HUES6 (cell line): ENCODE measurements around the gene NEU2.
"Not testable (repeated sequence)": the region's sequence is repeated elsewhere in the genome, so short reads cannot be mapped to it uniquely, and the experiment has no call there.

ENCODE experiments used
- H3K27ac ChIP-seq: 2 replicates; pipeline ENCODE4 v1.7.0; 2013; ENCODE audit warnings: low read depth, mild to moderate bottlenecking, low read length, inconsistent platforms
- H3K27me3 ChIP-seq: 2 replicates; pipeline ENCODE4 v1.6.1; 2013; ENCODE audit warnings: low read length; ENCODE audit not compliant: control insufficient read depth, insufficient read depth
- H3K36me3 ChIP-seq: 2 replicates; pipeline ENCODE4 v1.6.1; 2013; ENCODE audit warnings: low read length; ENCODE audit not compliant: control insufficient read depth, insufficient read depth
- H3K4me1 ChIP-seq: 2 replicates; pipeline ENCODE4 v1.6.1; 2013; ENCODE audit warnings: low read length; ENCODE audit not compliant: control insufficient read depth, insufficient read depth
- H3K4me3 ChIP-seq: 2 replicates; pipeline ENCODE4 v1.5.1; 2013; ENCODE audit warnings: low read depth, low read length
- H3K9ac ChIP-seq: one replicate; pipeline ENCODE4 v1.6.1; 2013; ENCODE audit warnings: mild to moderate bottlenecking, low read length
- H3K9me3 ChIP-seq: 2 replicates; pipeline ENCODE4 v1.6.1; 2013; ENCODE audit warnings: low read depth, low read length; ENCODE audit not compliant: control insufficient read depth, insufficient read depth

Gene NEU2

DNA sequence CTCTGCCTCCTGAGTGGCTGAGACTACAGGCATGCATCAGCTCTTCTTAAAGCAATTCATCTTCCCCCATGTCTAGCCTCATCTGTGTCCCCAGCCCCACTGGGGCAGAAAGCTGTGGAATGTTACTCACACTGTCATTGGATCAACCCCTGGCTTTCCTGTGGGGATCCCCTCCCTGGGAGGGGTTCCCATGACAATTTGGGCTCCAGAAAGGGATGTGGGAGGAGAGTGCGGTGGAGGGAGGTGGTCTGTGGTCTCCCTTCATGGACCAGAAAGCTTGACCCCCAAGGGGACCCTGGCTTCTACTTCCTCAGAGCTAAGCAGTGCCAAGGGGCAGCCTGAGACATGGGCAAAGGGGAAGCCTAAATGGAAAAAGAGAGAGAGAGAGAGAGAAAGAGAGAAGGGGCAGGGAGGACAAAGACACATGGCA lies 20.8 kb upstream of the NEU2 start:
- Histone ChIP-seq H3K36me3 (no peaks in the 10 kb centered on the region), H3K9ac (no peak overlapping the region), H3K4me3 (no peak overlapping the region), H3K4me1 (no peaks in the 10 kb centered on the region), H3K9me3 (no peaks in the 10 kb centered on the region), H3K27ac (no peak overlapping the region), H3K27me3 (no peaks in the 10 kb centered on the region)

DNA sequence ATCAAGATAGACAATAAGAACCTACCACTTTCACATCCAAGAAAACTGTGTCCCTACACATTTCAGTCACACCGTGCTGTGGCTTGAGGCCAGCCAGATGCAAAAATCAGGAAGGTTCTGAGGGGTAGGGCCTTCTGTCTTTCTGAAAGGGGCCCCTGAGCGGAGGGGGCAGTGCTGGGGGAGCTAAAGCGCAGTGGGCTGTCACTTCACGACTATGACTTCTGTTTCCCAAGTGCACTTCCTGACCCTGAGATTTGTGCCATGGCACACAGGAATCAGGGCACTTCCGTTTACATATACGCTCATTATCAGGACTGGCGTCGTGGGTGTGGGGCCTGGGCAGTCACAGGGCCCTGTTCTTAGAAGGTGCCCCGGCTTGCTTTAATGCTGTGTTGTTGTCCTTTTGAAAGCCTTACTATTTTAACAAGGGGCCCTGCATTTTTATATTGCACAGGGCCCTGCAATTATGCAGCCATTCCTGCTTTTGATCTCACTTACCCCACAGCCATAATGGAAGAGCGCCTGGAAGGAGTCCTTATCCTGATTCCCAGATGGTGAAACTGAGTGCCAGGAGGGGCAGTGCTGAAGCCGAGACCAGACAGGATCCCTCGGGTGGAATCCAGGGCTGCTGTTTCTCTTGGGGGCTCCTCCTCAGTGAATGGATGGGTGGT lies 20.0 kb upstream of the NEU2 start:
- no peaks in the 10 kb centered on the region for H3K36me3 ChIP-seq
- H3K27ac ChIP-seq: no peak overlapping the region
- no peak overlapping the region for H3K4me3 ChIP-seq
- H3K9me3 ChIP-seq: no peaks in the 10 kb centered on the region
- no peak overlapping the region for H3K9ac ChIP-seq
- no peaks in the 10 kb centered on the region for H3K4me1 ChIP-seq
- no peaks in the 10 kb centered on the region for H3K27me3 ChIP-seq

DNA sequence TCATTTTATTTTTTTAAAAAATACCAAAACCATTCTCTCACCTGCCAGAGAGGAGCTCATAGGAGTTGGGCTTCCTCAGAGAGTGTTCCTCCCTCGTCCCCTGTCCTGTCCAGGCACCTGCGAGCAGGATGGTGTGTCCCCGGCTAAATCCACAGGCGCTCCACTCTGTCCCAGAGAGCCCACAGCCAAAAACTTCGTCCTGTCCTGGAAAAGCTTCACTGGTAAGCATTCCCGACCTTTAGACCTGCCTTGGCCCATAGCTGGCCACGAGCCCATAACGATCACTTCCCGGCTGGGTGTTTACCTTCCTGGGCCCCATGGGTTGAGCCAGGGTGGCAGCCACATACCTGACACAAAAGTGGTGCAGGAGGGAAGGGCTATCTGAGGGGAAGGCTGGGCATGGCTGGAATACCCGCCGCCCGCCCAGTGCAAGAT lies 19.4 kb upstream of the NEU2 start, which contains the start of gene NGEF:
Gene NGEF, minus strand, starts transcription at position 230 of the 435 bp plus-strand sequence. CDS start 38,366 bp downstream, outside the sequence.
- Histone ChIP-seq H3K4me3 (no peak within 1 kb of the TSS), H3K27ac (no peak within 1 kb of the TSS), H3K9ac (no peak within 1 kb of the TSS), H3K9me3 (no peaks in the 10 kb centered on the region), H3K4me1 (no peaks in the 10 kb centered on the region), H3K36me3 (no peaks in the 10 kb centered on the region), H3K27me3 (no peaks in the 10 kb centered on the region)

DNA sequence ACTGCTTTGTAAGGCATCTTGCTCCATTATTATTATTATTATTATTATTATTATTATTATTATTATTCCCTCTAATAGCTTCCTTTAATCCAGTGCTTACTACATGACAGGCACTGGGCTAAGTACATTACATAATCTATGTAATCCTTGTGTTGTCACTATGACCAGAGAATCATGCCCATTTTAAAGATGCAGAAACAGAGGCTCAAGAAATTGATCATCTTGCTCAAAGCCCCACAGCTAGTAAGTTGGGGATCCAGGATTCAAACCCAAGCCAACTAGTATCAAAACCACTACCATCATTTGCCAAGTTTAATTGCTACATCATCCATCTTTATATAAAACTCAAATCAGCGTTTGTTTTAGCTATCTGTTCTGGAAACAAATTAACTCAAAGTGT lies 18.8 kb upstream of the NEU2 start:
- Histone ChIP-seq H3K4me1 (no peaks in the 10 kb centered on the region), H3K9ac (no peak overlapping the region)

DNA sequence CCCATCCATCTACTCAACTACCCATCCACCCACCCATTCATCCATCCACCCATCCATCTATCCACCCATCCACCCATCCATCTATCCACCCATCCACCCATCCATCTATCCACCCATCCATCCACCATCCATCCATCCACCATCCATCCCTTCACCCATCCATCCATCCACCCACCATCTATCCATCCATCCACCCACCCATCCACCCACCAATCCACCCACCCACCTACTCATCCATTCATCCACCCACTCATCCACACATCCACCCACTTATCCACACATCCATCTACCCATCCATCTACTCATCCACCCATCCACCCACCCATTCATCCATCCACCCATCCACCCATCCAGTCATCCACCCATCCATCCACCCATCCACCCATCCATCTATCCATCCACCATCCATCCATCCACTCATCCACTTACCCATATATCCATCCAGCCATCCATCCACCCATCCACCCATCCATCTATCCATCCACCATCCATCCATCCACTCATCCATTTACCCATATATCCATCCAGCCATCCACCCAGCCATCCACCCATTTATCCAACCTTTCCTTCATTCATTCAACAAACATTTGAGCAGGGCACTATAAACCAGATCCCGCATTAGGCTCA lies 17.3 kb upstream of the NEU2 start:
- H3K9me3 ChIP-seq: no peaks in the 10 kb centered on the region
- H3K27ac ChIP-seq: no peak overlapping the region
- no peak overlapping the region for H3K4me3 ChIP-seq
- H3K27me3 ChIP-seq: no peaks in the 10 kb centered on the region
- H3K9ac ChIP-seq: no peak overlapping the region
- H3K4me1 ChIP-seq: no peaks in the 10 kb centered on the region
- H3K36me3 ChIP-seq: no peaks in the 10 kb centered on the region

More for the DNA sequence above, 18.8 kb upstream of the NEU2 start:
- no peak overlapping the region for H3K4me3 ChIP-seq
- H3K27ac ChIP-seq: no peak overlapping the region
- no peaks in the 10 kb centered on the region for H3K36me3 ChIP-seq
- no peaks in the 10 kb centered on the region for H3K27me3 ChIP-seq
- H3K9me3 ChIP-seq: no peaks in the 10 kb centered on the region

DNA sequence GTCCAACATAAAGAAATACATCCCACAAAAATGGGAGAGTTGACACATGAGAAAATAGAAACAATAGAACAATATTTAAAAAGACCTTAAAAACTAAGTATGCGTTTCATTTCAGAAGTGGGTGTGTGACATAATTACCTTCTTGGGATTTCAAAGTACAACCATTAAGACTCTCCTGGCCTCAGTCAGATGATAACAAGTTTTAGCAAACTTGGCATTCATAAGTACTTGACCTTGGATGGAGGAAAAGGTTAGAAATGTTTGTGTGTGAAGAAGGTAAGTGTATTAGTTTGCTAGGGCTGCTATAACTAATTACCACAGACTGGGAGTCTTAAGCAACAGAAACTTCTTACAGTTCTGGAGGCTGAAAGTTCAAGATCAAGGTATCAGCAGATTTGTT lies 14.5 kb upstream of the NEU2 start:
- H3K4me1 ChIP-seq: no peaks in the 10 kb centered on the region
- no peak overlapping the region for H3K9ac ChIP-seq
- no peak overlapping the region for H3K4me3 ChIP-seq
- H3K36me3 ChIP-seq: no peaks in the 10 kb centered on the region
- no peaks in the 10 kb centered on the region for H3K9me3 ChIP-seq
- H3K27ac ChIP-seq: no peak overlapping the region
- H3K27me3 ChIP-seq: no peaks in the 10 kb centered on the region

DNA sequence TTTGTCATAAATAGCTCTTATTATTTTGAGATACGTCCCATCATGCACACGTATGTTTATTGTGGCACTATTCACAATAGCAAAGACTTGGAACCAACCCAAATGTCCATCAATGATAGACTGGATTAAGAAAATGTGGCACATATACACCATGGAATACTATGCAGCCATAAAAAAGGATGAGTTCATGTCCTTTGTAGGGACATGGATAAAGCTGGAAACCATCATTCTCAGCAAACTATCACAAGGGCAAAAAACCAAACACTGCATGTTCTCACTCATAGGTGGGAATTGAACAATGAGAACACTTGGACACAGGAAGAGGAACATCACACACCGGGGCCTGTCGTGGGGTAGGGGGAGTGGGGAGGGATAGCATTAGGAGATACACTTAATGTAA lies 12.9 kb upstream of the NEU2 start:
- H3K27me3 ChIP-seq, H3K9me3 ChIP-seq, H3K9ac ChIP-seq, H3K4me3 ChIP-seq, H3K4me1 ChIP-seq, H3K36me3 ChIP-seq, H3K27ac ChIP-seq: not testable (repeated sequence)

DNA sequence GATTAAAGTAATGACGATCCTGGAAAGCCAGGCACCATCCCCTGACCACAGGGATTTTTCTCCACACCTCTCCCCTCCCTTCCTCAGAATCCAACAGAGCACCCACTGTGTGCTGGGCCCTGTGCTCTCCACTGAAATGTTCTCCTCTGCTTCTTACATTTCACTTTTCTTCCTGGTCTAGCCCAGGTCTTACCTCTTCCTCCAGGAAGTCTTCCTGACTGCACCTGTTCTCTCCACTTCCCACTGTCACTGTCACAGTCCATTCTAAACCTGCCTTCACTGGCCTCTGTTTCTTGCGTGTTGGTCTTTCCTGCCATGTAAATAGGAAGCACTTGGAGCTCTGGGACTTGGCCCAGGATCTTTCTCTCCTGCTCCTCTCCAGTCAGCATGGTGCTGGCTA lies 12.0 kb upstream of the NEU2 start:
- no peaks in the 10 kb centered on the region for H3K36me3 ChIP-seq
- H3K4me1 ChIP-seq: peaks cover 1% of the 10 kb centered on the region
- H3K9me3 ChIP-seq: no peaks in the 10 kb centered on the region
- H3K27me3 ChIP-seq: no peaks in the 10 kb centered on the region
- no peak overlapping the region for H3K4me3 ChIP-seq
- H3K27ac ChIP-seq: no peak overlapping the region
- H3K9ac ChIP-seq: no peak overlapping the region

DNA sequence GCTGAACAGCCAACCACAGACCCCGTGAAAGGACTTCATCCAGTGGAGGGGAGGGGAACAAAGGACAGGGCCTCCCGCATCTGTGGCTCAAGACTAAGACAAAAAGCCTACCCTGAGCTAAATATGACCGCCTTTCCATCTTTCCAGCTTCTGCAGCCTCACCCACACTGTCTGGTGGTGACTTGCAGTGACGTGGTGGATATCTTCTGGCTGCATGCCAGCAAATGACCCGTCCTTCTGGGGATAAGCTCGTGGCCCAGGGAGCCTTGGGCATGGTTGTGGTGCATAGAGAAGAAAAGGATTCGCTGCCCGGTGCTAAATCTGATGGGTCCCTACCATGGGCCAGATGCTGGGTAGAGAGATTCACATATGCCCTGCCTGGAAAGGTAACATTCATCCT lies 10.7 kb upstream of the NEU2 start:
- Histone ChIP-seq H3K9me3 (no peaks in the 10 kb centered on the region), H3K36me3 (no peaks in the 10 kb centered on the region), H3K27ac (no peak overlapping the region), H3K27me3 (no peaks in the 10 kb centered on the region), H3K9ac (no peak overlapping the region), H3K4me3 (no peak overlapping the region), H3K4me1 (peaks cover 14% of the 10 kb centered on the region)

DNA sequence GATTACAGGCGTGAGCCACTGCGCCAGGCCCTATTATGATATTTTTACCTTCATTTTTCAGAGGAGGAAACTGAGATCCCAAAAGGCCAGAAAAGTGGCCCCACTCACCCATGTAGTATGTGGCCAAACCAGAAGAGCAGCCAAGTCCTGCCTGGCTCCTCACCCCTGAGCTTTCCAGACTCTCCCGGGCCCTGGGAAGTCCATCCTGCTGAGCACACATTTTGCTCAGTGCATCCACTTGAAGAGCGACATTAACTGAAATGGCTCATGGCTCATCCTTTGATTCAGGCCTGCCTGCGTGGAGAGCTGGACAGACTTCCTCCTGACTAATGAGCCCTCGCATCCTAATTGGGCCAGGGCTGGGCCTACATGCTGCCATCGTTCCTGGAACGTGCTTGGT lies 9.9 kb upstream of the NEU2 start:
- Histone ChIP-seq H3K27ac (no peak overlapping the region), H3K9me3 (no peaks in the 10 kb centered on the region), H3K9ac (no peak overlapping the region), H3K4me3 (no peak overlapping the region), H3K27me3 (no peaks in the 10 kb centered on the region), H3K4me1 (peaks cover 14% of the 10 kb centered on the region), H3K36me3 (no peaks in the 10 kb centered on the region)

DNA sequence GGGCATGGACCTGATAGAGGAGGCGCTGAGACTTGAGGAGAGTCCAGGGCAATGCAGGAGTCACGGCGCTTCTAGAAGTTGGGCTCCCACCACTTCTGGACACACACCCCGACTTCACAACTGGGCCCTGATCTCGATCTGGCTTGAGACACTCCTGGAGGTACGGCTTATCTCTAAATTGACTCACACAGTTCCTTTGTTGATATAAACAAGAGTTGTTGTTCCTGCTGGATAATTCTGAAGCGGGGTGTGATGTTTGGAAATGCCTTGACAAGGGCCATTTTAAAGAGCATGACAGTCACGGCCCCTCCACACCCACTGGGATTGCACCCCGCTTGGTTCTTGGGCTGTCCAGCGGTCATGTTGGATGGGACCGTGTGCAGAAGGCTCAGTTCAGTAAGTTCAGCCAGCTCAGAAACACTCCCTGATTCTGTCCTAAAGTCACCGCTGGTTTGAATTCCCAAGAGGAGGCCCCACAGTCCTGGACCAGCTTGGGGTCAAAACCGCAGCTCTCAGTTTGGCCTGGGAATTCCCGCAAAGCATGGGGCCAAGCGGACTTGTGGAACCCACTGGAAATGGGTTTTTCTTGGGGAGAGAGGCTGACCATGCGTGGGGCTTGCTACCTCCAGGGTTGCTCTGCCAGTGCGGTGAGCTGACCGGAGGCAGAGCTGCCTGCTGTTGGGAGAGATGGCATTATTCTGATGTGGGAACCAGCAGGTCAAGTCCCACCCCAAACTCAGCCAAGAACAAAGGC lies 9.3 kb upstream of the NEU2 start:
- Histone ChIP-seq H3K27me3 (no peaks in the 10 kb centered on the region), H3K4me1 (peaks cover 14% of the 10 kb centered on the region), H3K4me3 (no peak overlapping the region), H3K36me3 (no peaks in the 10 kb centered on the region), H3K9ac (no peak overlapping the region), H3K9me3 (no peaks in the 10 kb centered on the region), H3K27ac (no peak overlapping the region)
